ENCODE data around the gene TLNRD1.
"Not testable (repeated sequence)": the region's sequence is repeated elsewhere in the genome, so short reads cannot be mapped to it uniquely, and the experiment has no call there.

TLNRD1 gene

GRCh38 chr15:81000624-81001151 lies at the start of gene TLNRD1:
TLNRD1 (plus strand) TSS chr15:81000923; CDS start chr15:81002272, 1,349 bp downstream.
- peak; percentile 85 for DNase-seq

DNA sequence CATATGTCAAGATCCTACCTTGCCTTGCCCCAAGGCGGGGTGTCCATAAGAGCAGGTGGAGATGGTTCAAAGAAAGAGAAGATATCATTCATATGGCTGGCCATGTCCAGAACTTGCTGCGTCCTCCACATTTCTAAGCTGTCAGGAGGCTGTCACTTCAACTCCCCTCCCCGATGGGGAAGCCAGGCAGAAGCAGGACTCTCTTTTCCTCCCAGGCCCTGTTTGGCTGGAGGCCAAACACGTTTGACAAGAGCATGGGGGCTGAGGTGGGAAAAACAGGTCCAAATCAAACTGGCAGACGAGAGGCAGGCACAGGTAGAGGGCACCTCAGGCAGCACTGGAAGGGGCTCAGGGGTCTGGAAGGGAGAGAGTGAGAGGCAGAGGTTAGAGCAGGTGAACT lies 48.8 kb upstream of the TLNRD1 start:
- DNase-seq: no peak

DNA sequence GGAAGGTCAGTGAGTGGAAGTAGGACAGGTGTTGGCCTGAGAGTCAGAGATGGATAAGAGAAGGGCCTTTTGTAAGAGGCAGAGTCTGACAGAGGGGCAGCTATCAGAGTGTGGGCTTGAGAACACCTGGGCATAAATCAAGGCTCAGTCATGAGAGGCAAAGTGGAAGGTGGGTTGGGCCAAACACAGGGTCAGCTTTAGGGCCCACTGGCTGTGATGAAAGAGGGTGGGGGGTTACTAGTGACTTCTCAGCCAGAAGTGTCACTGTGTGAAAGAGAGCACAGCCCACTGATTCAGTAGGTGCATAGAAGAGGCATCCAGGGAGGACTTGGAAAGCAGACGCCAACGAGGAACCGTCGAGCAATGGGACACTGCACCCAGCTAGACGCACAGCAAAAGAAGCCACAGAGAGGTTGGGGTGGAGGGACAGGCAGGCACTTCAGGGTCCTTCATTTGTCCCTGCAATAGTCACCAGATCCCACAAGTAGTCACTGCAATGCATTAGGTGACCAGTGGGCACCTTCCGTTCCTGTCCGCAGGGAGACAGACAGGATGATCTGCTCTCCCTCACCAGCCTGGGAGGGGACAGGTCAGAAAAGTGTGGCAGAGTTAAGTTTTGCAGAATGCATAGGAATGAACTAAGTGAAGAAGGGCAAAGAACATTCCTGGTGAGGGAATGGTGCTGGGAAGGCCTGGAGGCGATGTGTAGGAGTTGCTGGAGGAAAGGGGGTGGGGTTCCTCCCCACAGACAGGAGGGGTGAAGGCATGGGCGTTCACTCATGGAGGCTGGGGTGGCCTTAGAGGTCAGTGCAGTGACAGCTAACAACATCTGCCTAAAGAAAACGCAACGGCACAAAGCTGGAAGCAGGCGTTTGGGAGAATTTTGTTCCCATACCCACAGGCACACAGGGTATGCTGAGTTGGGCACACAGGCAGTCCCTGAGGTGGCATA lies 47.4 kb upstream of the TLNRD1 start:
- no peak for DNase-seq

DNA sequence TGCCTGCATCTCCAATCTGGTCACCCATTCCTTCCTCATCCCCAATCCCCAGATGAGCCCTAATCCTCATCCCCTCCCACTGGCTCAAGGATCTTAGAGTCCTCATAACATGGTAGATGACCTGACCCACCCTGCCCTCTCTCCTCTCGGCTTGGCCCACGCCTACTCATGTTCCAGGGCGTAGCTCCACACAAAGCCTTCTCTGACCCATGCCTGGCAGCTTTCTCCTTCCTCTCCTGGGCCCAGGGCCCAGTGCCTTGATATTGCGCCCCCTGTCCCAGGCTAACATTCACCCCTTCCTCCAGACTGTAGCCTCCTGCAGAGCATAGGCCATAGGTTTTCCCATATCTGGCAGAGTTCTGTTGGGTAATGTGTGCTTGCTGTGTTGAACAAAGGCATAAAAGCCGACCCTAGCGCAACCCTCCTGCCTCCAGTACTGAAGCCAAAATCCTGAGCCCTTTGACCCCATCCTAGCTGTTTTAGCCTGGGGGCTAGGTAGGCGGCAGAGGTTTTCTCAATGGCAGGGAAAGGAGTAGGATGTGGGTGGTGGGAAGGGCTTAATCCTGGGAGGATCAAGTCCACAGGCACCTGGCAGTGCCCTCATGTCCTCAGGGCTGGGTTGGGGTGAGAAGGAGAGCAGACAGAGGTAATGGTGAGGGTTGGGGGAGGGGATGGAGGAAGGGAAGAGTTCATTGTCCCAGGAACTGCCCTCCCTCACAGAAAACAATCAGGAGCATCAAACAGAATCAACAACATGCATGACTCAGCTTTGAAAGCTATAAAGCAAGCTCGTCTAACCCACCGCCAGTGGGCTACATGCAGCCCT lies 46.6 kb upstream of the TLNRD1 start:
- DNase-seq: no peak

DNA sequence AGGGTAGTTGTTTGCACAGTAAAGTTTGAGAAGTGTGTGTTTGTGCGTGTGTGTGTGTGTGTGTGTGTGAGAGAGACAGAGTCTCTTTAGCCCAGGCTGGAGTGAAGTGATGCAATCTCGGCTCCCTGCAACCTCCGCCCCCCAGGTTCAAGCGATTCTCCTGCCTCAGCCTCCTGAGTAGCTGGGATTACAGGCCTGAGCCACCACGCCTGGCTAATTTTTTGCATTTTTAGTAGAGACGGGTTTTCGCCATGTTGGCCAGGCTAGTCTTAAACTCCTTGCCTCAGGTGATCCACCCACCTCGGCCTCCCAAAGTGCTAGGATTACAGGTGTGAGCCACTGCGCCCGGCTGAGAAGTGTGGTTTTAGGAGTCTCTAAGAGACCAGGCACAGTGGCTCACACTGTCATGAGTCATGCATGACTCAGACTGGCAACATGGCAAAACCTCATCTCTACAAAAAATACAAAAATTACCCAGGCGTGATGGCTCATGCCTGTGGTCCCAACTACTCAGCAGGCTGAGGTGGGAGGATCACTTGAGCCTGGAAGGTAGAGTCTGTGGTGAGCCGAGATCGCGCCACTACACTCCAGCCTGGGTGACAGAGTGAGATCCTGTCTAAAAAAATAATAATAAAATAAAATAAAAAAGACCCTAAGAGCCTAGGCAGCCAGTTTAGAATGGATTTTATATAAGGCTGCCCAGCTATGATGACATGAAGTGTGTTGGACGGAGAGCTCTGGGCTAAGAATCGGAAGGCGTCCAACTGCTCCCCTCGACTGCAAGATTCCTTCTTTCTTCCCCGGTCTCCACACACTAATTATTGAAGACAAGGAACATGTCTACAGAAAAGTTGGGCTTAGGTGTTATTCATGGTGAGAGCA lies 44.9 kb upstream of the TLNRD1 start:
- DNase-seq: peak; percentile 15

DNA sequence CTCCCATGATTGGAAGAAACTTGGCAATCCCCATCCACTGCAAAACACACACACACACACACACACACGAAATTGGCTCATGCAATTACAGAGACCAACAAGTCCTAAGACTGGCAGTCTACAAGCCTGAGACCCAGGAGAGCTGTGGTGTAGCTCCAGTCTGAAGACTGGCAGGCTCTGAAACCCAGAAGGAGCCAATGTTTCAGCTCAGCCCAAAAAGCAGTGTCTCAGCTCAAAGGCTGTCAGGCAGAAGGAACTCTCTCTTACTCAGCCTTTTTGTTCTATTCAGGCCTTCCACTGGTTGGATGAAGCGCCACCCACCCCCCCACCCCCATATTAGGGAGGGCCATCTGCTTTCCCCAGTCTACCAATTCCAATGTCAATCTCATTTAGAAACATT lies 43.2 kb upstream of the TLNRD1 start:
- no peak for DNase-seq

DNA sequence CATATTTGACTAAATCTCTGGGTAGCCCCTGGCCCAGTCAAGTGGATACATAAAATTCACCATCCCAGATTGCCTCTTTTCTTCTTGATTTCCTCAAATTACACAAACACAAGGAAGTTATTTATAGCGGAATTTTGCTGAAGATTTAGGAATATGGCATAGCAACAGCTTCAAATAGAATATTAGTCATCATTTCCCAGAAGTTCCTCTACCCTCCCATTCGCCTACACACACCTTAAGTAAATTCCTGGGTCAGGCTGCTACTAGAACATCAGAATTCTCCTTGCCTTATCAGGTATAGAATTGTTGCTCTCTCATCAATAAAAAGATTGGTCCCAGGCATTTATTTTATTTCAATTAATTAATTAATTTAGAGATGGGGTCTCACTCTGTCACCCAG lies 42.7 kb upstream of the TLNRD1 start:
- DNase-seq: no peak

GRCh38 chr15:80958818-80959495 lies 41.8 kb upstream of the TLNRD1 start:
- no peak for DNase-seq

DNA sequence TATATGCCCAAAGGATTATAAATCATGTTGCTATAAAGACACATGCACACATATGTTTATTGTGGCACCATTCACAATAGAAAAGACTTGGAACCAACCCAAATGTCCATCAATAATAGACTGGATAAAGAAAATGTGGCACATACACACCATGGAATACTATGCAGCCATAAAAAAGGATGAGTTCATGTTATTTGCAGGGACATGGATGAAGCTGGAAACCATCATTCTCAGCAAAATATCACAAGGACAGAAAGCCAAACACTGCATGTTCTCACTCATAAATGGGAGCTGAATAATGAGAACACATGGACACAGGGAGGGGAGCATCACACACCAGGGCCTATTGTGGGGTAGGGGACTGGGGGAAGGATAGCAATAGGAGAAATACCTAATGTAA lies 35.3 kb upstream of the TLNRD1 start:
- DNase-seq: not testable (repeated sequence)

DNA sequence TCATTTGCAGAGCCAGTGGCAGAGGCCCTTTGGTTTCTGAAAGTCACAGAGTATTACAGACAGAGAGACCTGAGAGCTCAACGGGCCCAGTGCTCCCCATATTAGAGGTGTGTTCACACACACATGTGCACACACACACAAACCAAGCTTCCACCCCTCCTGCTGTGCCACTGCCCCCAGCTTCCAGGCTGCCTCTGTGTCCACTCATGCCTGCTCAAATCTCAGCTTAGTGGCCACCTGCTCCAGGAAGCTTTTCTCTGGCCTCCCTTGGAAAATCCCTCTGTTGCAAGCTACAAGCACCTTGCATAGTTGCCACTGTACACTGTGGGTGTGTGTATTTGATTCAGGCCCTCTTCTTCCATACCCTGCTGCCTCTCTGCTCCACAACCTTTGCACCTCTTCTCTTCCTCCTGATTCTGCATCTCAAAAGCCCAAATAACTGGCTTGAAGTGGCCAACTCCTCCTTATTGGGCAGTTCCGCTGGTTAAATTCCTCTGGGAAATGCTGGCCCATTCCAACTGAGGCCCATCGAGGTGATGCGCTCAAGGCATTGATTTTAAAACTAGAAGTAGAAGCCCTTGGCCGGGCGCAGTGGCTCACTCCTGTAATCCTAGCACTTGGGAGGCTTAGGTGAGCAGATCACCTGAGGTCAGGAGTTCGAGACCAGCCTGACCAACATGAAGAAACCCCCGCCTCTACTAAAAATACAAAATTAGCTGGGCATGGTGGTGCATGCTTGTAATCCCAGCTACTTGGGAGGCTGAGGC lies 34.1 kb upstream of the TLNRD1 start:
- DNase-seq: no peak

GRCh38 chr15:80967451-80967850 lies 33.3 kb upstream of the TLNRD1 start:
- no peak for DNase-seq

DNA sequence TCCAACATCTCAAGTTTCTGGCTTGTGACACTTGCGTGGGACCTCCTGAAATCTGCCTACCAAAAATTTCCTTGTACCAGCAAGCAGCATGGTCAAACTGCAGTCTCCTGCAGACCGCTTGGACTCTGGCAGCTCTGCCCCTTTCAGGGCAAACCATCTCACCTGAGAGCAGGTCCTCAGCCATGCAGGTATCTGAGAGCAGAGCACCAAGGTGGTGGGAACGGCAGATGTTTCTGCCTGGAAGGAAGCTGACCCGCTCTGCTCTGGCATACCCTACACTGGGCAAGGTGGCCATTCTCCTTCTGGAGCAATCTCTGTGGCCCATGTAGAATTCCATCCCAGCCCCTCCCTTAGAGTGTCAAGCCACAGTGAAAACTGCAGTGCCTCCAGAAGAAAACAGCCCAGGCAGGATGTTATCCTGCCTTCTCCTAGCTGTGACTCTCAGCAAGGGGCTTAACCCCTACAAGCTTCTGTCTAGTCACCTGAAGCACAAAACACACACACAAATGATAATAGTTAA lies 32.7 kb upstream of the TLNRD1 start:
- no peak for DNase-seq

GRCh38 chr15:80969316-80969715 lies 31.4 kb upstream of the TLNRD1 start:
- DNase-seq: no peak

- peak; percentile 22 for DNase-seq
Observed at GRCh38 chr15:80970018-80970657, 30.6 kb upstream of the TLNRD1 start.

GRCh38 chr15:80970658-80971057 lies 30.1 kb upstream of the TLNRD1 start:
- no peak for DNase-seq

GRCh38 chr15:80971143-80971542 lies 29.6 kb upstream of the TLNRD1 start:
- no peak for DNase-seq

- no peak for DNase-seq
Observed at GRCh38 chr15:80972276-80972675, 28.4 kb upstream of the TLNRD1 start.

- DNase-seq: no peak
Observed at GRCh38 chr15:80974914-80975313, 25.8 kb upstream of the TLNRD1 start.

- no peak for DNase-seq
Observed at GRCh38 chr15:80976851-80977250, 23.9 kb upstream of the TLNRD1 start.

DNA sequence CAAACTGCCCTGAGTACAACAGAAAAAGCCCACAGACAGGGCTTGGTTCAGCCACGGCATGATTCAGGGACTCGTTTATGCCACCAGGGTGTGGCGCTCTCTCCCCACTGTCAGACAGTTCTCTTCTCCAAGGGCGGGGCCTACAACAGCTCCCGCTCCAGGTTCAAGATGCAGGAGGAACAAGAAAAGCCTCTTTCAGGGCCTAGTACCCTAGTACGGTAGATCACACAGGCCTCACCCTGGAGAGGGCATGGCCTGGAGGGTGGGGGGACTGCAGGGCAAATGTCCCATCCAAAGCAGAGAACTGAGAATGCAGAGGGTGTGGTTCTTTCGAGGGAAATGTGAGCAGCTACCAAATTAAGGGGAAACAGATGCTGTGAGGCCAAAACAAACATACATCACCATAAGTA lies 23.1 kb upstream of the TLNRD1 start:
- DNase-seq: peak; percentile 42
